Spinal cord (tissue), 4 donors: Measurements from ENCODE around the gene TMEM53. TPM values are rescaled to one million over a fixed set of nuclear protein-coding genes. Genes with fewer than 3 reads are reported as not detected.

ENCODE experiments used
- polyA plus RNA-seq, 2 donors: library from polyadenylated mRNA; unstranded; fragments of 120-200 nt; gene quantifications; one replicate each; pipeline ENCODE4 v1.2.1, GENCODE V29; 2013; ENCODE audit not compliant: insufficient read length in 2 of 2
- small RNA-seq: library from RNA; depleted of rRNA; stranded (forward); fragments of <200 nt; gene quantifications from one replicate; pipeline ENCODE3, GENCODE V24; 2014; ENCODE audit warnings: low replicate concordance
- total RNA-seq, 2 donors: library from RNA; depleted of rRNA in 1 of 2; stranded (reverse); fragments of 120-200 nt in 1 of 2; fragments of >200 nt in 1 of 2; gene quantifications; one replicate each; pipeline versions ENCODE4 v1.2.3 to v1.2.4, GENCODE V29; 2013 to 2014

The TMEM53 gene
- total and polyA plus RNA-seq, 4 donors = 3.0 to 14.8 (median 11.9) TPM

Small RNA genes lying within 50 kb of the gene (small RNA-seq; reads per million reads assigned to genes)
- gene RNU5F-1 = 9.7 reads per million, percentile 96 among the genes with 10 or more reads in this experiment

Other genes starting within 250 kb of the TMEM53 start
- gene ARMH1, start 233 bp upstream of the TMEM53 start, total RNA-seq = 10 to 100 TPM in 1 of 2 donors, 1 to 10 TPM in 1; 6.3 to 11.1 TPM
- gene ARMH1, start 233 bp upstream of the TMEM53 start, polyA plus RNA-seq = 10 to 100 TPM; 10.8 to 15.5 TPM
- gene RNU5D-1, start 56.7 kb upstream of the TMEM53 start, total RNA-seq = not detected
- gene RNU5D-1, start 56.7 kb upstream of the TMEM53 start, polyA plus RNA-seq = not detected
- gene KIF2C, start 65.4 kb upstream of the TMEM53 start, total RNA-seq = 10 to 100 TPM in 1 of 2 donors, 1 to 10 TPM in 1; 7.9 to 10.8 TPM
- 10 to 100 TPM; 12.2 to 13.5 TPM for gene KIF2C, start 65.4 kb upstream of the TMEM53 start, polyA plus RNA-seq
- gene RPS8, start 101.1 kb upstream of the TMEM53 start, total RNA-seq = 1,000 to 10,000 TPM in 1 of 2 donors, 100 to 1,000 TPM in 1; 744 to 2,624 TPM
- gene RPS8, start 101.1 kb upstream of the TMEM53 start, polyA plus RNA-seq = 1,000 to 10,000 TPM; 1,330 to 1,338 TPM
- gene BEST4, start 113.7 kb upstream of the TMEM53 start, total RNA-seq = 1 to 10 TPM in 1 of 2 donors, under 1 TPM in 1; 0.40 to 1.3 TPM
- 1 to 10 TPM; 2.8 to 4.0 TPM for gene BEST4, start 113.7 kb upstream of the TMEM53 start, polyA plus RNA-seq
- 1 to 10 TPM; 8.9 TPM for gene PLK3, start 125.9 kb upstream of the TMEM53 start, total RNA-seq
- 10 to 100 TPM; 18.5 to 21.4 TPM for gene PLK3, start 125.9 kb upstream of the TMEM53 start, polyA plus RNA-seq
- gene DYNLT4, start 132.9 kb upstream of the TMEM53 start, total RNA-seq = 1 to 10 TPM in 1 of 2 donors, not detected in 1; 4.0 TPM
- gene DYNLT4, start 132.9 kb upstream of the TMEM53 start, polyA plus RNA-seq = 1 to 10 TPM in 1 of 2 donors, under 1 TPM in 1; 0.95 to 1.5 TPM
- gene BTBD19, start 134.0 kb upstream of the TMEM53 start, total RNA-seq = 1 to 10 TPM; 3.2 to 6.8 TPM
- 10 to 100 TPM in 1 of 2 donors, 1 to 10 TPM in 1; 5.5 to 10.5 TPM for gene BTBD19, start 134.0 kb upstream of the TMEM53 start, polyA plus RNA-seq
- gene PTCH2, start 168.8 kb upstream of the TMEM53 start, total RNA-seq = 1 to 10 TPM; 1.5 to 2.0 TPM
- 10 to 100 TPM; 15.6 to 21.6 TPM for gene PTCH2, start 168.8 kb upstream of the TMEM53 start, polyA plus RNA-seq